ENCODE data around the gene PRKG1. TPM values are rescaled to one million over a fixed set of nuclear protein-coding genes. Genes with fewer than 3 reads are reported as not detected.

PRKG1 gene
- total RNA-seq, 1 experiment from 2014 or later, result 10.4 TPM

DNA sequence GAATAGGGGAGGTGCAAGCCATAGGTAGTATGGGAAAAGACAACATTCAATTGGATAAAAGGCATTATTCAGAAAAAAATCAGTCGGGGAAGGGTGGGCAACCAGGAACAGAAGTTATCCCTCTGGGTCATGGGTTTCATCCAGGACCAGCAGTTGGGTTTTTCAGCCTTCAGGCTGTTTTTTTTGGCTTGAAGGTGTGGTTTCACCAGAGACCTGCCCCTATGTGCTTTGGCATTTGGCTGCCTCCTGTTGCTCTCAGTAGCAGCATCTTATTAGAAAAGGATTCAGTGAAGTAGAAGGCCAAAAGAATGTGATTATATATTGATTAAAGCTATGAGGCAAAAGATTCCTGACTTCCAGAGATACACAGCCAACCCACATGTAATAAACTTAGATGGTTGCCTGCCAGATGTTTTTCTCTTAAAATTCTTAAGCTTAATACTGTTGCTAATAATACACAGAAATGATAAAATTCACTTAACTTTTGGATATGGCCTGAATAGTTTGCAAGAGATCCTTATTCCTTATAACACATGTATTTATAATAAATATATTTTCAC lies 876.8 kb downstream of the PRKG1 start:
- peaks cover 2% of the 10 kb centered on the region; the same call in 1 of the 2 replicates for H3K4me1 ChIP-seq (ENCODE audit: insufficient read depth, low read length)
- Mint-ChIP-seq H3K36me3 (ENCODE audit: insufficient read depth in 1 of 3, low read depth in 3 of 3) (peaks cover 7 to 15% (median 13%) of the 10 kb centered on the region in 3 experiments; a peak in 6 of 7 replicates), H3K27ac (no peak overlapping the region), H3K27me3 (ENCODE audit: low read depth) (no peaks in the 10 kb centered on the region), H3K4me1 (peaks cover 22 to 23% of the 10 kb centered on the region in 2 experiments), H3K9me3 (peaks cover 14 to 22% of the 10 kb centered on the region in 2 experiments), H3K4me3 (no peak overlapping the region)
- no peak overlapping the region for H2BK15ac ChIP-seq (ENCODE audit: low read depth, low read length)
- H2BK20ac ChIP-seq (ENCODE audit: low read depth, low read length, poor library complexity, severe bottlenecking), result no peak overlapping the region
- no peaks in the 10 kb centered on the region for H3K23me2 ChIP-seq (ENCODE audit: insufficient read length, low read depth, low read length, poor library complexity, severe bottlenecking)
- no peak overlapping the region for H3K4ac ChIP-seq (ENCODE audit: low read depth, low read length)
- no peak overlapping the region for H3T11ph ChIP-seq (ENCODE audit: low read length)
- H3K9me3 ChIP-seq (ENCODE audit: control insufficient read depth, low read depth, low read length), result no peaks in the 10 kb centered on the region
- H3K23ac ChIP-seq (ENCODE audit: insufficient read length, low read depth, low read length), result no peak overlapping the region
- H3K9ac ChIP-seq (ENCODE audit: extremely low read depth, insufficient read length, low read length), result no peak overlapping the region
- no peak overlapping the region for H2BK120ac ChIP-seq (ENCODE audit: low read depth, low read length, poor library complexity, severe bottlenecking)
- WGBS (ENCODE audit: extremely low coverage, insufficient read length, low lambda C conversion rate), result no CpG with 5 or more reads among the region's 1 CpG
- H3K79me2 ChIP-seq (ENCODE audit: insufficient read depth, low read length), result no peaks in the 10 kb centered on the region
- TF ChIP-seq, protein P1, sequence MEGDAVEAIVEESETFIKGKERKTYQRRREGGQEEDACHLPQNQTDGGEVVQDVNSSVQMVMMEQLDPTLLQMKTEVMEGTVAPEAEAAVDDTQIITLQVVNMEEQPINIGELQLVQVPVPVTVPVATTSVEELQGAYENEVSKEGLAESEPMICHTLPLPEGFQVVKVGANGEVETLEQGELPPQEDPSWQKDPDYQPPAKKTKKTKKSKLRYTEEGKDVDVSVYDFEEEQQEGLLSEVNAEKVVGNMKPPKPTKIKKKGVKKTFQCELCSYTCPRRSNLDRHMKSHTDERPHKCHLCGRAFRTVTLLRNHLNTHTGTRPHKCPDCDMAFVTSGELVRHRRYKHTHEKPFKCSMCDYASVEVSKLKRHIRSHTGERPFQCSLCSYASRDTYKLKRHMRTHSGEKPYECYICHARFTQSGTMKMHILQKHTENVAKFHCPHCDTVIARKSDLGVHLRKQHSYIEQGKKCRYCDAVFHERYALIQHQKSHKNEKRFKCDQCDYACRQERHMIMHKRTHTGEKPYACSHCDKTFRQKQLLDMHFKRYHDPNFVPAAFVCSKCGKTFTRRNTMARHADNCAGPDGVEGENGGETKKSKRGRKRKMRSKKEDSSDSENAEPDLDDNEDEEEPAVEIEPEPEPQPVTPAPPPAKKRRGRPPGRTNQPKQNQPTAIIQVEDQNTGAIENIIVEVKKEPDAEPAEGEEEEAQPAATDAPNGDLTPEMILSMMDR (conservative IDR thresholded peaks at IDR 0.05), result no peak
- no peak overlapping the region for H2BK5ac ChIP-seq (ENCODE audit: insufficient read length, low read length)
- DNase-seq, result no peak
- no peaks in the 10 kb centered on the region for H3K79me1 ChIP-seq (ENCODE audit: insufficient read depth, low read depth, low read length, poor library complexity, severe bottlenecking)
- H3K56ac ChIP-seq (ENCODE audit: insufficient read length, low read depth, low read length), result no peak overlapping the region
- H3K27me3 ChIP-seq (ENCODE audit: insufficient read depth, low read length), result no peaks in the 10 kb centered on the region
- H3K27ac ChIP-seq (ENCODE audit: insufficient read length, low read depth, low read length), result no peak overlapping the region
- no peak overlapping the region for H4K8ac ChIP-seq (replicated peaks; ENCODE audit: insufficient read length, low read depth, low read length)
- H3K18ac ChIP-seq (ENCODE audit: insufficient read length, low read depth, low read length), result no peak overlapping the region
- no peak overlapping the region for H4K5ac ChIP-seq (ENCODE audit: insufficient read length, low read depth, low read length)
- no peaks in the 10 kb centered on the region for H4K20me1 ChIP-seq (ENCODE audit: control insufficient read depth, insufficient read depth, insufficient read length)
- H4K91ac ChIP-seq (ENCODE audit: insufficient read length, low read depth, low read length), result no peak overlapping the region
- H3K14ac ChIP-seq (ENCODE audit: insufficient read depth, low read length), result no peak overlapping the region
- H2BK12ac ChIP-seq (ENCODE audit: insufficient read length, low read depth, low read length), result no peak overlapping the region
- H2AFZ ChIP-seq (ENCODE audit: low read length), result no peak overlapping the region
- H2AK5ac ChIP-seq (ENCODE audit: insufficient read length, low read length), result no peak overlapping the region
- H3K4me2 ChIP-seq (ENCODE audit: insufficient read depth, insufficient read length, low read length), result no peak overlapping the region

All from H9 (cell line).